ENCODE measurements around the gene NPM3. TPM values are rescaled to one million over a fixed set of nuclear protein-coding genes. Genes with fewer than 3 reads are reported as not detected.

NPM3 gene
- total RNA-seq, 1 experiment from 2014 or later: 117 TPM

GRCh38 chr10:101814466-101815071 is 31.3 kb upstream of the NPM3 start:
- no peak overlapping the region for H3K27ac ChIP-seq (ENCODE audit: low read length)
- H2AFZ ChIP-seq (ENCODE audit: low read length): no peak overlapping the region
- no peaks in the 10 kb centered on the region for H3K9me2 ChIP-seq (replicated peaks; ENCODE audit: low read length)
- H3K4me1 ChIP-seq (ENCODE audit: insufficient read depth, low read length): peaks cover 18% of the 10 kb centered on the region
- TF ChIP-seq, protein P1, sequence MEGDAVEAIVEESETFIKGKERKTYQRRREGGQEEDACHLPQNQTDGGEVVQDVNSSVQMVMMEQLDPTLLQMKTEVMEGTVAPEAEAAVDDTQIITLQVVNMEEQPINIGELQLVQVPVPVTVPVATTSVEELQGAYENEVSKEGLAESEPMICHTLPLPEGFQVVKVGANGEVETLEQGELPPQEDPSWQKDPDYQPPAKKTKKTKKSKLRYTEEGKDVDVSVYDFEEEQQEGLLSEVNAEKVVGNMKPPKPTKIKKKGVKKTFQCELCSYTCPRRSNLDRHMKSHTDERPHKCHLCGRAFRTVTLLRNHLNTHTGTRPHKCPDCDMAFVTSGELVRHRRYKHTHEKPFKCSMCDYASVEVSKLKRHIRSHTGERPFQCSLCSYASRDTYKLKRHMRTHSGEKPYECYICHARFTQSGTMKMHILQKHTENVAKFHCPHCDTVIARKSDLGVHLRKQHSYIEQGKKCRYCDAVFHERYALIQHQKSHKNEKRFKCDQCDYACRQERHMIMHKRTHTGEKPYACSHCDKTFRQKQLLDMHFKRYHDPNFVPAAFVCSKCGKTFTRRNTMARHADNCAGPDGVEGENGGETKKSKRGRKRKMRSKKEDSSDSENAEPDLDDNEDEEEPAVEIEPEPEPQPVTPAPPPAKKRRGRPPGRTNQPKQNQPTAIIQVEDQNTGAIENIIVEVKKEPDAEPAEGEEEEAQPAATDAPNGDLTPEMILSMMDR (conservative IDR thresholded peaks at IDR 0.05; ENCODE audit: low read depth, low read length): no peak
- TF ChIP-seq EZH2phosphoT487 (IDR thresholded peaks at IDR 0.05; ENCODE audit: borderline replicate concordance, low read length) (no peak), EZH2 (IDR thresholded peaks at IDR 0.05; ENCODE audit: low read length, unreplicated experiment) (no peak)
- peak overlapping the region; percentile 94; the same call in 1 of the 2 replicates for H3K9ac ChIP-seq (ENCODE audit: low read length)
- DNase-seq (no peak), ATAC-seq (no peak)
- peaks cover 84% of the 10 kb centered on the region for H3K79me2 ChIP-seq (ENCODE audit: low read length)
- intact Hi-C loops (cut with micrococcal nuclease): no loop called here
- BruUV-seq (replicated peaks): no TSS peak
- H3K4me2 ChIP-seq (ENCODE audit: low read length): peak overlapping the region; percentile 99
- H3F3A ChIP-seq (ENCODE audit: low read length, unreplicated experiment): no peaks in the 10 kb centered on the region
- peaks cover 19% of the 10 kb centered on the region; the same call in 1 of the 2 replicates for H3K36me3 ChIP-seq (ENCODE audit: low read depth, low read length)
- CTCF ChIA-PET: no interaction called here
- no peaks in the 10 kb centered on the region for H3K27me3 ChIP-seq (ENCODE audit: low read length)
- POLR2A ChIA-PET (ENCODE audit: unreplicated experiment): no interaction called here
- no peaks in the 10 kb centered on the region for H3K9me3 ChIP-seq (ENCODE audit: low read length)
- peaks cover 46% of the 10 kb centered on the region for H4K20me1 ChIP-seq (ENCODE audit: low read length)
- H3K4me3 ChIP-seq (ENCODE audit: low read length): peak overlapping the region; percentile 99

DNA sequence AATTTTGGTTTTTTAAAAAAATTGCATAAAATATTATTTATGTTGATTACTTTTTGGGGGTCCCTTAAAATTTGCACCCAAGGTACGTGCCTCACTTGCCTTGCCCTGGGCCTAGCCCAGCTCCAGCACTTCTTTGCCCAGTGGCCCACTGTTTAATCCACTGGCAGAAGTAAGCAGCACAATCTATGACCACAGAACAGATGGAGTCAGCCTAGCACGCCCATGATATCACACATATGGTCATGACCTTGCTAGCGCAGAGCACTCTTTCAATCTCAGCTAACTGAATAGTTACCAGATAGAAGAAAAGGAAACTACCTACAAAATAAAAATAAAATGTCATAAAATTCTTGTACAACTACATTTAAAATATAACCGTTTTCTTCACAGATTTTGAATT is 29.4 kb upstream of the NPM3 start:
- Histone ChIP-seq H3K79me2 (ENCODE audit: low read length) (peaks cover 78% of the 10 kb centered on the region), H3K9me2 (replicated peaks; ENCODE audit: low read length) (no peaks in the 10 kb centered on the region), H4K20me1 (ENCODE audit: low read length) (peaks cover 46% of the 10 kb centered on the region), H3K9me3 (ENCODE audit: low read length) (no peaks in the 10 kb centered on the region), H3F3A (ENCODE audit: low read length, unreplicated experiment) (no peaks in the 10 kb centered on the region), H3K4me3 (ENCODE audit: low read length) (no peak overlapping the region), H3K4me2 (ENCODE audit: low read length) (no peak overlapping the region), H3K27ac (ENCODE audit: low read length) (no peak overlapping the region), H2AFZ (ENCODE audit: low read length) (no peak overlapping the region), H3K4me1 (ENCODE audit: insufficient read depth, low read length) (peaks cover 9% of the 10 kb centered on the region), H3K27me3 (ENCODE audit: low read length) (no peaks in the 10 kb centered on the region), H3K9ac (ENCODE audit: low read length) (no peak overlapping the region), H3K36me3 (ENCODE audit: low read depth, low read length) (peaks cover 34% of the 10 kb centered on the region; the same call in 1 of the 2 replicates)
- ChIA-PET CTCF (no interaction called here), POLR2A (ENCODE audit: unreplicated experiment) (no interaction called here)
- intact Hi-C loops (cut with micrococcal nuclease): no loop called here
- BruUV-seq (replicated peaks): no TSS peak
- ATAC-seq (no peak), DNase-seq (no peak)
- TF ChIP-seq EZH2 (IDR thresholded peaks at IDR 0.05; ENCODE audit: low read length, unreplicated experiment) (no peak), EZH2phosphoT487 (IDR thresholded peaks at IDR 0.05; ENCODE audit: borderline replicate concordance, low read length) (no peak)
- TF ChIP-seq, protein P1 (conservative IDR thresholded peaks at IDR 0.05; ENCODE audit: low read depth, low read length): no peak

- H3K4me1 ChIP-seq (ENCODE audit: insufficient read depth, low read length): no peaks in the 10 kb centered on the region
- H3F3A ChIP-seq (ENCODE audit: low read length, unreplicated experiment): no peaks in the 10 kb centered on the region
- no peak overlapping the region for H2AFZ ChIP-seq (ENCODE audit: low read length)
- BruUV-seq (replicated peaks): no TSS peak
- no peak overlapping the region for H3K4me2 ChIP-seq (ENCODE audit: low read length)
- H4K20me1 ChIP-seq (ENCODE audit: low read length): no peaks in the 10 kb centered on the region
- intact Hi-C loops (cut with micrococcal nuclease): no loop called here
- H3K9me2 ChIP-seq (replicated peaks; ENCODE audit: low read length): no peaks in the 10 kb centered on the region
- no peaks in the 10 kb centered on the region for H3K27me3 ChIP-seq (ENCODE audit: low read length)
- TF ChIP-seq EZH2phosphoT487 (IDR thresholded peaks at IDR 0.05; ENCODE audit: borderline replicate concordance, low read length): no peak
- TF ChIP-seq, protein P1 (conservative IDR thresholded peaks at IDR 0.05; ENCODE audit: low read depth, low read length): no peak
- no peak for TF ChIP-seq EZH2 (IDR thresholded peaks at IDR 0.05; ENCODE audit: low read length, unreplicated experiment)
- ATAC-seq (no peak), DNase-seq (no peak)
- H3K9me3 ChIP-seq (ENCODE audit: low read length): no peaks in the 10 kb centered on the region
- H3K27ac ChIP-seq (ENCODE audit: low read length): no peak overlapping the region
- H3K36me3 ChIP-seq (ENCODE audit: low read depth, low read length): peaks cover 44% of the 10 kb centered on the region
- ChIA-PET CTCF (interaction anchor here (0.6 kb wide), 1 partner anchor 100 kb away, joined by 3 read pairs; no protein-coding TSS in a partner anchor), POLR2A (ENCODE audit: unreplicated experiment) (no interaction called here)
- H3K79me2 ChIP-seq (ENCODE audit: low read length): peaks cover 25% of the 10 kb centered on the region
- no peak overlapping the region for H3K9ac ChIP-seq (ENCODE audit: low read length)
- no peak overlapping the region for H3K4me3 ChIP-seq (ENCODE audit: low read length)
Observed at GRCh38 chr10:101807158-101807557, 23.9 kb upstream of the NPM3 start.
